ENCODE results near the gene CERS3.

DNA sequence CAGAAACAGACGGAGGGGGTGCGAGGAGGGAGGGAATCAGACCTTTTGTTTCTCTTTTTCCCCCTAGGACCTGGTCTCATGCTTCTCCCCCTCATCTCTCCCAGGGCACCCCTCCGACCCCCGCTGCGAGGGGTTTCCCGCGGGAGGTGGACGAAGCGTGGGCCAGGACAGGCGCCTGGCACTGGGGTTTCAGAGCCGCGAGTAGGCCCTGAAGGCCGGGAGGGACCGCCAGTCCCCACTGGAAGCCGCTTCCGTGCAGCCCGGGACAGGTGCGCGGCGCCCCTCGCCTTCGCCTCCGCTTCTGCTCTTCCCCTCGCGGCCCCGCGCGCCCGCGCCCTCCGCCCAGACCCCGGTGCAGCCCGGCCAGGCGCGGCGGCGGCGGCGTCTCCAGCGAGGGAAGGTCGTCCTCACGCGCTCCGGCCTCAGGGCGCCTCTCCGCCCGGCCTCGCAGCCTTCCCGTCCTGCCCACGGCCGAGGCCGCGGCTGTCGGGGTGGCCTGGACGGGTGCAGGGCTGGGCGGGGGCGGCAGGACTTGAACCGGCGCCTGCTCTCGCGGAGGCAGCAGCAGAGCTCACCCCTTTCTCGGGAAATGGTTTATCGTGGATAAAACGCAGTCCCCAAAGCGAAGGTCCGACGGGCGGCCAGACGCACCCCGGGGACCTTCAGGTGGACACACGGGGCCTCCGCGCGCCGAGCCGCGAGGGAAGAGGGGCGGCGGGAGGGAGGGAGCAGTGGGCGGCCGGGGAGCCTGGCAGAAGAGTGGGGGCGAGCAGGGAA lies 155.4 kb downstream of the CERS3 start:
- TF ChIP-seq, protein P1, sequence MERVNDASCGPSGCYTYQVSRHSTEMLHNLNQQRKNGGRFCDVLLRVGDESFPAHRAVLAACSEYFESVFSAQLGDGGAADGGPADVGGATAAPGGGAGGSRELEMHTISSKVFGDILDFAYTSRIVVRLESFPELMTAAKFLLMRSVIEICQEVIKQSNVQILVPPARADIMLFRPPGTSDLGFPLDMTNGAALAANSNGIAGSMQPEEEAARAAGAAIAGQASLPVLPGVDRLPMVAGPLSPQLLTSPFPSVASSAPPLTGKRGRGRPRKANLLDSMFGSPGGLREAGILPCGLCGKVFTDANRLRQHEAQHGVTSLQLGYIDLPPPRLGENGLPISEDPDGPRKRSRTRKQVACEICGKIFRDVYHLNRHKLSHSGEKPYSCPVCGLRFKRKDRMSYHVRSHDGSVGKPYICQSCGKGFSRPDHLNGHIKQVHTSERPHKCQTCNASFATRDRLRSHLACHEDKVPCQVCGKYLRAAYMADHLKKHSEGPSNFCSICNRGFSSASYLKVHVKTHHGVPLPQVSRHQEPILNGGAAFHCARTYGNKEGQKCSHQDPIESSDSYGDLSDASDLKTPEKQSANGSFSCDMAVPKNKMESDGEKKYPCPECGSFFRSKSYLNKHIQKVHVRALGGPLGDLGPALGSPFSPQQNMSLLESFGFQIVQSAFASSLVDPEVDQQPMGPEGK (CRISPR knock-in tag; IDR thresholded peaks at IDR 0.05; ENCODE audit: borderline replicate concordance), result no peak
- TF ChIP-seq CSDC2 (CRISPR knock-in tag; IDR thresholded peaks at IDR 0.05) (no peak), ZFP3 (CRISPR knock-in tag; IDR thresholded peaks at IDR 0.05) (no peak), ZNF565 (CRISPR knock-in tag; conservative IDR thresholded peaks at IDR 0.05; ENCODE audit: low read depth) (no peak), ZNF70 (CRISPR knock-in tag; IDR thresholded peaks at IDR 0.05) (no peak)
- TF ChIP-seq, protein P2, sequence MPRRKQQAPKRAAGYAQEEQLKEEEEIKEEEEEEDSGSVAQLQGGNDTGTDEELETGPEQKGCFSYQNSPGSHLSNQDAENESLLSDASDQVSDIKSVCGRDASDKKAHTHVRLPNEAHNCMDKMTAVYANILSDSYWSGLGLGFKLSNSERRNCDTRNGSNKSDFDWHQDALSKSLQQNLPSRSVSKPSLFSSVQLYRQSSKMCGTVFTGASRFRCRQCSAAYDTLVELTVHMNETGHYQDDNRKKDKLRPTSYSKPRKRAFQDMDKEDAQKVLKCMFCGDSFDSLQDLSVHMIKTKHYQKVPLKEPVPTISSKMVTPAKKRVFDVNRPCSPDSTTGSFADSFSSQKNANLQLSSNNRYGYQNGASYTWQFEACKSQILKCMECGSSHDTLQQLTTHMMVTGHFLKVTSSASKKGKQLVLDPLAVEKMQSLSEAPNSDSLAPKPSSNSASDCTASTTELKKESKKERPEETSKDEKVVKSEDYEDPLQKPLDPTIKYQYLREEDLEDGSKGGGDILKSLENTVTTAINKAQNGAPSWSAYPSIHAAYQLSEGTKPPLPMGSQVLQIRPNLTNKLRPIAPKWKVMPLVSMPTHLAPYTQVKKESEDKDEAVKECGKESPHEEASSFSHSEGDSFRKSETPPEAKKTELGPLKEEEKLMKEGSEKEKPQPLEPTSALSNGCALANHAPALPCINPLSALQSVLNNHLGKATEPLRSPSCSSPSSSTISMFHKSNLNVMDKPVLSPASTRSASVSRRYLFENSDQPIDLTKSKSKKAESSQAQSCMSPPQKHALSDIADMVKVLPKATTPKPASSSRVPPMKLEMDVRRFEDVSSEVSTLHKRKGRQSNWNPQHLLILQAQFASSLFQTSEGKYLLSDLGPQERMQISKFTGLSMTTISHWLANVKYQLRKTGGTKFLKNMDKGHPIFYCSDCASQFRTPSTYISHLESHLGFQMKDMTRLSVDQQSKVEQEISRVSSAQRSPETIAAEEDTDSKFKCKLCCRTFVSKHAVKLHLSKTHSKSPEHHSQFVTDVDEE (CRISPR knock-in tag; IDR thresholded peaks at IDR 0.05), result no peak
